22Rv1 (cell line): ENCODE data around the gene ADGRB3.

ENCODE experiments used
- ZFX ChIP-seq: fragments of 450-650 bp; IDR thresholded peaks from 2 replicates; pipeline ENCODE4 v1.6.1; 2017; ENCODE audit warnings: antibody characterized with exemption, borderline replicate concordance
- TF ChIP-seq, protein P1 (sequence below): fragments of 450-650 bp; IDR thresholded peaks from 2 replicates; pipeline ENCODE4 v1.5.1; 2017; ENCODE audit warnings: mild to moderate bottlenecking

DNA sequence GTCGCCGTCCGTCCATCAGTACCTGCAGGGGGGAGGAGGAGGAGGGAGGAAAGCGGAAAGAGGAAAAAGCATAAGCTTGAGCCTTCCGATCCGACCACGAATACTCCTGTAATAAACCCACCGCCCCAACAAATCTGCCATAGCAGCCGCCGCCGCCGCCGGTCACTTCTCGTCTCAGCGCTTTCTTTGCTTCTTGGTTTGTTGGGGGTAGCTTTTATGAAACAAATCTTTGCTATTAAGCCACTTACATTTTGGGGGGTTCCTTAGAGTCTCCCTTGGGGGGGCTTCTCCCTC, 277 bp downstream of the ADGRB3 start:
- TF ChIP-seq, protein P1, sequence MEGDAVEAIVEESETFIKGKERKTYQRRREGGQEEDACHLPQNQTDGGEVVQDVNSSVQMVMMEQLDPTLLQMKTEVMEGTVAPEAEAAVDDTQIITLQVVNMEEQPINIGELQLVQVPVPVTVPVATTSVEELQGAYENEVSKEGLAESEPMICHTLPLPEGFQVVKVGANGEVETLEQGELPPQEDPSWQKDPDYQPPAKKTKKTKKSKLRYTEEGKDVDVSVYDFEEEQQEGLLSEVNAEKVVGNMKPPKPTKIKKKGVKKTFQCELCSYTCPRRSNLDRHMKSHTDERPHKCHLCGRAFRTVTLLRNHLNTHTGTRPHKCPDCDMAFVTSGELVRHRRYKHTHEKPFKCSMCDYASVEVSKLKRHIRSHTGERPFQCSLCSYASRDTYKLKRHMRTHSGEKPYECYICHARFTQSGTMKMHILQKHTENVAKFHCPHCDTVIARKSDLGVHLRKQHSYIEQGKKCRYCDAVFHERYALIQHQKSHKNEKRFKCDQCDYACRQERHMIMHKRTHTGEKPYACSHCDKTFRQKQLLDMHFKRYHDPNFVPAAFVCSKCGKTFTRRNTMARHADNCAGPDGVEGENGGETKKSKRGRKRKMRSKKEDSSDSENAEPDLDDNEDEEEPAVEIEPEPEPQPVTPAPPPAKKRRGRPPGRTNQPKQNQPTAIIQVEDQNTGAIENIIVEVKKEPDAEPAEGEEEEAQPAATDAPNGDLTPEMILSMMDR = no peak
- no peak for TF ChIP-seq ZFX
